HCT116 (cell line): ENCODE results near the gene GABARAPL1. TPM values are rescaled to one million over a fixed set of nuclear protein-coding genes. Genes with fewer than 3 reads are reported as not detected.

Experiments used
- ATAC-seq: fragments of 200-7000 bp; cut with Tn5 transposase; 2 replicates; pipeline ENCODE4 v1.9.1; 2020; ENCODE audit warnings: mild to moderate bottlenecking, moderate library complexity
- BruUV-seq: library from RNA; stranded (reverse); fragments of 400-500 nt; replicated peaks from 2 replicates; lab custom pipeline; 2021; lab: Mats Ljungman, UMichigan
- CTCF ChIA-PET: fragments of 300-600 bp; sonication (Branson Sonifier 250); formaldehyde crosslinking; loops from one replicate; lab custom pipeline; 2021; ENCODE audit warnings: antibody characterized with exemption; lab: Charles Lee
- POLR2A ChIA-PET: fragments of 300-600, 350-600 bp; sonication (Branson Sonifier 250); formaldehyde crosslinking; loops from one replicate; lab custom pipeline; 2021; ENCODE audit warnings: antibody characterized with exemption; lab: Charles Lee
- RAD21 ChIA-PET, 2 experiments: fragments of 300-600 bp; sonication (Branson Sonifier 250); formaldehyde crosslinking; loops; one replicate each; lab custom pipeline; 2023; ENCODE audit warnings: low total read pairs in 2 of 2; ENCODE audit not compliant: uncharacterized antibody in 2 of 2, unreplicated experiment in 2 of 2, low non-redundant PET in 1 of 2; lab: Charles Lee
- DNase-seq: peaks from one replicate; pipeline ENCODE4 v3.0.0-alpha.2; 2010; ENCODE audit warnings: low read depth, low spot score
- H2AFZ ChIP-seq: fragments of 200-600 bp; shearing (Covaris generic), sonication (generic); 2 replicates; pipeline ENCODE4 v1.6.1; 2017; ENCODE audit warnings: low read depth, mixed run types, mixed read lengths, antibody characterized with exemption, low read length; ENCODE audit not compliant: poor library complexity, severe bottlenecking
- H3K27ac ChIP-seq: 2 replicates; pipeline ENCODE4 v1.5.1; 2012; ENCODE audit warnings: low read depth, low read length
- H3K27me3 ChIP-seq: fragments of 200-600 bp; sonication (generic); 2 replicates; pipeline ENCODE4 v1.6.1; 2016; ENCODE audit warnings: mixed run types, low read length, mixed read lengths; ENCODE audit not compliant: insufficient read depth
- H3K36me3 ChIP-seq, 2 experiments: fragments of 200-500 bp in 1 of 2; fragments of 200-600 bp in 1 of 2; sonication (Bioruptor generic) in 1 of 2; sonication (generic) in 1 of 2; 2 replicates each; pipeline versions ENCODE4 v1.5.1 to v1.6.1; 2014 to 2016; ENCODE audit warnings: low read length in 2 of 2, inconsistent platforms in 1 of 2, mixed read lengths in 1 of 2, mixed run types in 1 of 2; ENCODE audit not compliant: insufficient read depth in 2 of 2, control insufficient read depth in 1 of 2
- H3K4me1 ChIP-seq, 2 experiments: fragments of 200-600 bp in 1 of 2; sonication (generic) in 1 of 2; 2 replicates each; pipeline versions ENCODE4 v1.5.1 to v1.6.1; 2012 to 2017; ENCODE audit warnings: low read length in 2 of 2, inconsistent platforms in 1 of 2, mild to moderate bottlenecking in 1 of 2, mixed read lengths in 1 of 2, mixed run types in 1 of 2, moderate library complexity in 1 of 2; ENCODE audit not compliant: insufficient read depth in 2 of 2, control insufficient read depth in 1 of 2
- H3K4me2 ChIP-seq: fragments of 200-600 bp; sonication (generic); 2 replicates; pipeline ENCODE4 v1.6.1; 2017; ENCODE audit warnings: mixed run types, low read length, mixed read lengths
- H3K4me3 ChIP-seq, 2 experiments: fragments of 200-600 bp in 1 of 2; sonication (generic) in 1 of 2; replicated peaks in 1 of 2; 2 replicates each; pipeline ENCODE4 v1.5.1; 2011 to 2016; ENCODE audit warnings: low read length in 2 of 2, control low read depth in 1 of 2, low read depth in 1 of 2, mild to moderate bottlenecking in 1 of 2, mixed read lengths in 1 of 2, mixed run types in 1 of 2
- H3K79me2 ChIP-seq: fragments of 200-600 bp; sonication (generic); 2 replicates; pipeline ENCODE4 v1.6.1; 2017; ENCODE audit warnings: mild to moderate bottlenecking, mixed run types, low read length, moderate library complexity, mixed read lengths; ENCODE audit not compliant: insufficient read depth
- H3K9ac ChIP-seq: fragments of 200-600 bp; sonication (generic); 2 replicates; pipeline ENCODE4 v1.6.1; 2016; ENCODE audit warnings: low read length, mixed read lengths
- H3K9me2 ChIP-seq: fragments of 200-600 bp; sonication (generic), shearing (Covaris generic); 2 replicates; pipeline ENCODE4 v1.6.1; 2017; ENCODE audit warnings: mixed run types, mild to moderate bottlenecking, moderate library complexity; ENCODE audit not compliant: insufficient read depth
- H3K9me3 ChIP-seq, 2 experiments: fragments of 200-500 bp in 1 of 2; fragments of 200-600 bp in 1 of 2; sonication (Bioruptor generic) in 1 of 2; sonication (generic) in 1 of 2; 2 replicates each; pipeline ENCODE4 v1.6.1; 2014 to 2017; ENCODE audit warnings: low read length in 2 of 2, mixed read lengths in 2 of 2, inconsistent platforms in 1 of 2, low read depth in 1 of 2, mild to moderate bottlenecking in 1 of 2, mixed run types in 1 of 2, moderate library complexity in 1 of 2; ENCODE audit not compliant: control insufficient read depth in 1 of 2, insufficient read depth in 1 of 2
- H4K20me1 ChIP-seq: fragments of 200-600 bp; sonication (generic), shearing (Covaris generic); 2 replicates; pipeline ENCODE4 v1.6.1; 2017; ENCODE audit warnings: mixed run types, mild to moderate bottlenecking, moderate library complexity; ENCODE audit not compliant: insufficient read depth
- CTCF ChIP-seq, 3 experiments: fragments of 200-600 bp in 1 of 3; sonication (generic) in 1 of 3; IDR thresholded peaks in 2 of 3; conservative IDR thresholded peaks in 1 of 3; 2 replicates each; pipeline ENCODE4 v1.5.1; 2012 to 2017; ENCODE audit warnings: low read depth in 2 of 3, low read length in 2 of 3, antibody characterized with exemption in 1 of 3, borderline replicate concordance in 1 of 3, control low read depth in 1 of 3, mild to moderate bottlenecking in 1 of 3, mixed read lengths in 1 of 3, mixed run types in 1 of 3, moderate library complexity in 1 of 3; ENCODE audit not compliant: insufficient read depth in 1 of 3
- EGR1 ChIP-seq: IDR thresholded peaks from 2 replicates; pipeline ENCODE4 v1.6.1; 2012; ENCODE audit warnings: low read depth
- JUND ChIP-seq: IDR thresholded peaks from 2 replicates; pipeline ENCODE4 v1.6.1; 2012
- RAD21 ChIP-seq: IDR thresholded peaks from 2 replicates; pipeline ENCODE4 v1.6.1; 2012; ENCODE audit warnings: low read depth, mild to moderate bottlenecking
- REST ChIP-seq: IDR thresholded peaks from 2 replicates; pipeline ENCODE4 v1.6.1; 2012; ENCODE audit warnings: low read depth
- SIN3A ChIP-seq: IDR thresholded peaks from 2 replicates; pipeline ENCODE4 v1.6.1; 2012; ENCODE audit warnings: low read depth
- ZFX ChIP-seq: fragments of 450-650 bp; IDR thresholded peaks from 2 replicates; pipeline ENCODE4 v1.6.1; 2017
- intact Hi-C: fragments of 100-400 bp; cut with micrococcal nuclease; formaldehyde crosslinking; loops from 2 replicates; pipeline ENCODE4 v1.10.0; 2022
- total RNA-seq: library from RNA; stranded (reverse); gene quantifications from one replicate; pipeline ENCODE4 v1.2.1, GENCODE V29; 2021; ENCODE audit not compliant: unreplicated experiment

GABARAPL1 gene
- total RNA-seq, 1 experiment from 2014 or later: 35.5 TPM

- no peaks in the 10 kb centered on the region for H3K9me3 ChIP-seq
- intact Hi-C loops: no loop called here
- no peaks in the 10 kb centered on the region for H4K20me1 ChIP-seq
- no peak for ATAC-seq
- RAD21 ChIA-PET: interaction anchor here in 1 of 2 experiments (0.7 kb wide), 1 partner anchor 1017 kb away, joined by 3 read pairs; no protein-coding TSS in a partner anchor
- H3K4me2 ChIP-seq: no peak overlapping the region
- no peaks in the 10 kb centered on the region for H3K9me2 ChIP-seq
- no peak for DNase-seq
- H3K9ac ChIP-seq: no peak overlapping the region
- H3K4me3 ChIP-seq: no peak overlapping the region
- no peaks in the 10 kb centered on the region for H3K27me3 ChIP-seq
- H3K27ac ChIP-seq: no peak overlapping the region
- no peaks in the 10 kb centered on the region for H3K4me1 ChIP-seq
- POLR2A ChIA-PET: no interaction called here
- H3K36me3 ChIP-seq: no peaks in the 10 kb centered on the region
- TF ChIP-seq RAD21 (no peak), SIN3A (no peak), ZFX (no peak), CTCF (IDR thresholded peaks at IDR 0.05 in 2 of 3, conservative IDR thresholded peaks at IDR 0.05 in 1 of 3; ENCODE audit: borderline replicate concordance in 1 of 3, insufficient read depth in 1 of 3, low read depth in 2 of 3, low read length in 2 of 3) (no peak), EGR1 (no peak), JUND (no peak), REST (no peak)
- no TSS peak for BruUV-seq
- H3K79me2 ChIP-seq: no peaks in the 10 kb centered on the region
- H2AFZ ChIP-seq: no peak overlapping the region
- CTCF ChIA-PET: no interaction called here
Observed at GRCh38 chr12:10182354-10183049, 30.2 kb upstream of the GABARAPL1 start.
